NCI-H345 (cell line): ENCODE data around the gene DCLK3.

Experiments
- DNase-seq: peaks from one replicate; lab custom pipeline; 2025; lab: John Stamatoyannopoulos, UW

The DCLK3 gene

DNA sequence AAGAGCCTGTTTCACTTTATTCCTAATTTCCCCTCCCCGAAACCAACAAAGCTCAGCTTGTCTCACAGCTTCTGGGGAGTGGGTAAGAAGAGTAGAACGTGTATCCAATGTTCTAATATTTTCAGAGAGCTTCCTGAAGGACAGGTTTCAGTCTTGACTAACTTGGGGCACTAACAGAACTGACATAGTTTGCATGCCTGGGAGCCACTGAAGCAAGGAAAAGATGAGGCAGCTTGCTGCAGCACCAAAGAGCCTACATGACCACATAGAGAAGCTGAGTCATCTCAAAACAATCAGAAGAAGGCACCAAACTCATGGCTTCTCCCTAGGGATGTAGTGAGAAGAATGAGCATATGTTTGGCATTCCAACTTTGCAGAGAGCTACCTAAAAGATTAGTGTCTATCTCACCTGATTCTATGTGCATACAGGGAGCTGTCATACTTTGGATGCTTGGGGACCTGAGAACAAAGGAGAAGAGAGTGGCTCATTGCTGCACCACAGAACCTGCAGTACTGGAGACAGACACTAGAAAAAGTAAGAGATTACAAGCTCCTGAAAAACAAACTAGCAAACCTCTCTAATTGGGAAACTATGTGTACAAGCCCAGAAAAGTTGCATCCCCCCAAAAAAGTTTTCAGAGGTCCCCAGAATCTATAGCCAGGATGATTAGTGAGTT is 86.9 kb downstream of the DCLK3 start:
- no peak for DNase-seq

DNA sequence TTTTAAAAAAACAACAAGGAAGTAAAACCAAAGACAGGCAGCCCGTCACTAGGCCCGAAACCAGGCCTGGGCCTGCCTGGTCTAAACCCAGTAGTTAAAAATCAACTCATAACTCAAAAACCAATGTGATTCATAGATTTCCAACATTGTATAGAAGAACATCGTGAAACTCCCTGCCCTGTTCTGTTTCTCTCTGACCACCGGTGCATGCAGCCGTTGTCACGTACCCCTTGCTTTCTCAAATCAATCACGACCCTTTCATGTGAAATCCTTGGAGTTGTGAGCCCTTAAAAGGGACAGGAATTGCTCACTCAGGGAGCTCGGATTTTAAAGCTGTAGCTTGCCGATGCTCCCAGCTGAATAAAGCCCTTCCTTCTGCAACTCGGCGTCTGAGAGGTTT is 89.5 kb downstream of the DCLK3 start:
- DNase-seq = no peak

DNA sequence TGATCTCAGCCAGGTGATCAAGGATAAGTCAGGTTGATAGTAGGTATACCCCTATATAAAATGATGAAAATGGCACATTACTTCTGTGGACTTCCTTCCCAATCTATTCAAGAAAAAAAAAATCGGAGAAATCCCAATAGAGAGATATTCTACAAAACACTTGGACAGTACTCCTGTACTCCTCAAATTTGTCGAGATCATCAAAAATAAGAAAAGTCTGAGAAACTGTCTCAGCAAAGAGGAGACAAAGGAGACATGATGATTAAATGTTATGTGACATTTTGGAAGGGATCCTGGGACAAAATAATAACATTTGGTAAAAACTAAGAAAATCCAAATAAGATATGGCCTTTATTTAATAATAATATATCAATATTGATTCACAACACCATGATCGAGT is 94.6 kb downstream of the DCLK3 start:
- no peak for DNase-seq

DNA sequence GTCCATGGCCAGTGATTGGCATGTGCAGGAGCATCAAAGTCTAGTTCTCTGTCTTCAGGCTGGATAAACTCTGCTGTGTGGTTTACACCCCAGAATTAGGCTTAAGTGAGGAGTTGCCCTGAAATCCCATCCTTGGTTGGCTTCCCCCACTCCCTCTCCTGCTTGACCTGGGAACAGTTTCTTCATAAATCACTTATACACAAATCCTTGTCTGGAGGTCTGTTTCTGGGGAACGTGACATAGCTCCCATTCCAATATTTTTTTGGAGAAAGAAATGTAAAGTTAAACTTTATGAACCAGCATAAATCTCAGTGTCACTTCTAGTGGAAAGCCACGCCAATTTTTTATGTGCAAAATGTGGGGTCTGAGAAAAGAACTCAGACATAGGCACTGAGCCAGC is 98.2 kb downstream of the DCLK3 start:
- no peak for DNase-seq

DNA sequence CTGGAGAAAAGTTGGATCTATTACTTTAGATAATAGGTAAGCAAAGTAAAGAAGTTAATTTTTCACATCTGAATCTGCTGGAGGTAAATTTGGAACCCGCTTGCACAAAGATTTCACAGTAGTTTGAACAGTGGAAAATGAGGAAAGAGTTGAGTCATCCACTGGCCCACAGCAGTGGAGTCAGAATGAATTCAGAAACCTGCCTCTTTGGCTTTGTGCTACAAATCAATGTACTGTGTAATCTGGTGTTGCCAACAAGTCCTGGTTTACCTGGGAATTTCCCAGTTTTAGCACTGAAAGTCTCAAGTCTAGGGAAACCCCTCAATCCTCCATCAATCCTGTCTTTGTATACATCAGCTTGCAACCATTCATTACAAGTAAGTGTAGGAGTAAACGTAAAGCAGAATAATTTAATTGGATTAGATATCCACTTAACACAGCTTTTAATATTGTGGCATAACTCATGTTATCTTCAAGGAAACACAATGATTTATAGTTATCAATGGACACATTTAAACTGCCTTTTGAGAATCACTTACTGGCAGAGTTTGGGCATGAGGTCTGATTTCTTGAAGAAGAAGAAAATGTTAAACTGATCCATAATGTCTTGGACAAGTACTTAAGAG is 100.6 kb downstream of the DCLK3 start:
- no peak for DNase-seq

DNA sequence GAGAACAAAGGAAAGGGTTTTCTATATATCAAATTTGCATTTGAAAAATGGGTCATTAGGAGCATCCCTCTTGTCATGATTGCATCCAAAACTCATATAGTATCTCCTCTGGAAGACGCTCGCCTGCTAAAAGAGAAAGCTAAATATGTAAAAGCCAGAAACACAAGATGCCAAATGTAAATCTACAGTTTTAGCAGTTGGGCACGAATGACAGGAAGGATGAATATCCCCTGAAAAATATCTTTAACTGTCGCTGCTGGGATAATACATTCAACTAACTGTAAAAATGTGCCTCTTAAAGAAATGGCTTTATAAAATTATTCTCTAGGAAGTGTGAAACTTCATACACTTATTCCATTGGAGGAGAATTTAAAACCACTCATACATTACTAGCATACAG is 101.7 kb downstream of the DCLK3 start:
- no peak for DNase-seq
